HepG2 (cell line): ENCODE measurements around the gene FUT4. TPM values are rescaled to one million over a fixed set of nuclear protein-coding genes. Genes with fewer than 3 reads are reported as not detected.

Experiments used
- ATAC-seq: fragments of 200-7000 bp; cut with Tn5 transposase; 3 replicates; pipeline ENCODE4 v1.9.1; 2020; ENCODE audit warnings: mild to moderate bottlenecking, moderate library complexity
- BruUV-seq: library from RNA; stranded (reverse); fragments of 400-500 nt; replicated peaks from 2 replicates; lab custom pipeline; 2021; lab: Mats Ljungman, UMichigan
- CTCF ChIA-PET: fragments of 300-600 bp; formaldehyde crosslinking; extraction: SDS; loops from one replicate; lab custom pipeline; 2021; ENCODE audit warnings: low total read pairs, inconsistent platforms, low intra/inter-chr PET ratio; lab: Yijun Ruan, JAX
- POLR2A ChIA-PET: fragments of 350-600 bp; sonication (Branson Sonifier 250); formaldehyde crosslinking; loops from one replicate; lab custom pipeline; 2020; ENCODE audit warnings: antibody characterized with exemption, inconsistent platforms; lab: Yijun Ruan, JAX
- DNase-seq: peaks from one replicate; pipeline ENCODE4 v3.0.0-alpha.2; 2015; ENCODE audit warnings: low spot score
- FAIRE-seq: peaks from 3 replicates; lab custom pipeline; 2011; peaks lifted over from hg19 to GRCh38; lab: Jason Lieb, UNC
- H2AFZ ChIP-seq: one replicate; pipeline ENCODE4 v1.6.1; 2011; ENCODE audit warnings: low read length, inconsistent platforms
- H3K27ac ChIP-seq: fragments of 300-600 bp; 3 replicates; pipeline ENCODE4 v1.8.0; 2011; ENCODE audit warnings: mixed run types, mild to moderate bottlenecking, mixed read lengths, low read length, inconsistent platforms; ENCODE audit not compliant: insufficient read depth; ENCODE audit errors: extremely low read length
- H3K27me3 ChIP-seq, 2 experiments: fragments of 200-600 bp in 1 of 2; 2 replicates in 1 of 2; 3 replicates in 1 of 2; pipeline versions ENCODE4 v1.6.0 to v1.8.0; 2011; ENCODE audit warnings: low read length in 2 of 2, mild to moderate bottlenecking in 2 of 2, moderate library complexity in 2 of 2, inconsistent platforms in 1 of 2; ENCODE audit not compliant: insufficient read depth in 2 of 2, control insufficient read depth in 1 of 2
- H3K36me3 ChIP-seq, 2 experiments: fragments of 200-600 bp in 1 of 2; replicated peaks in 1 of 2; 2 replicates in 1 of 2; 3 replicates in 1 of 2; pipeline versions ENCODE4 v1.5.1 to v1.8.0; 2011; ENCODE audit warnings: low read length in 2 of 2, inconsistent platforms in 1 of 2; ENCODE audit not compliant: insufficient read depth in 2 of 2, control insufficient read depth in 1 of 2
- H3K4me1 ChIP-seq: 2 replicates; pipeline ENCODE4 v1.5.1; 2012; ENCODE audit warnings: low read length, inconsistent platforms; ENCODE audit not compliant: insufficient read depth
- H3K4me2 ChIP-seq: 2 replicates; pipeline ENCODE4 v1.6.0; 2011; ENCODE audit warnings: low read depth, low read length, inconsistent platforms
- H3K4me3 ChIP-seq, 3 experiments: fragments of 200-600 bp in 1 of 3; sonication (generic), shearing (Covaris generic) in 1 of 3; replicated peaks in 1 of 3; 2 replicates each; pipeline ENCODE4 v1.5.1; 2011 to 2016; ENCODE audit warnings: low read length in 3 of 3, inconsistent platforms in 2 of 3, low read depth in 2 of 3, mild to moderate bottlenecking in 2 of 3, control low read depth in 1 of 3, mixed read lengths in 1 of 3; ENCODE audit not compliant: insufficient read depth in 1 of 3
- H3K79me2 ChIP-seq: one replicate; pipeline ENCODE4 v1.6.1; 2011; ENCODE audit warnings: low read length, inconsistent platforms; ENCODE audit not compliant: insufficient read depth
- H3K9ac ChIP-seq: 2 replicates; pipeline ENCODE4 v1.6.0; 2011; ENCODE audit warnings: mild to moderate bottlenecking, low read depth, low read length, inconsistent platforms; ENCODE audit not compliant: insufficient read depth
- H3K9me3 ChIP-seq: 2 replicates; pipeline ENCODE4 v1.5.1; 2012; ENCODE audit warnings: mild to moderate bottlenecking, low read length
- H4K20me1 ChIP-seq: 2 replicates; pipeline ENCODE4 v1.6.0; 2011; ENCODE audit warnings: inconsistent platforms, mild to moderate bottlenecking, low read length, moderate library complexity; ENCODE audit not compliant: insufficient read depth
- BRD4 ChIP-seq: sonication (generic); formaldehyde crosslinking; IDR thresholded peaks from 2 replicates; pipeline ENCODE4 v1.4.0; 2020; ENCODE audit warnings: missing genetic modification reagents
- CBX1 ChIP-seq: IDR thresholded peaks from one replicate; pipeline ENCODE4 v1.6.1; 2016; ENCODE audit warnings: antibody characterized with exemption, low read depth
- E2F5 ChIP-seq: sonication (generic); formaldehyde crosslinking; conservative IDR thresholded peaks from 2 replicates; pipeline ENCODE4 v1.4.0; 2020; ENCODE audit warnings: missing genetic modification reagents
- MED8 ChIP-seq: sonication (generic); formaldehyde crosslinking; IDR thresholded peaks from 2 replicates; pipeline ENCODE4 v1.8.1; 2023; ENCODE audit warnings: mild to moderate bottlenecking, missing genetic modification reagents; ENCODE audit not compliant: insufficient replicate concordance
- U2AF2 ChIP-seq: fragments of 200-400 bp; formaldehyde crosslinking; IDR thresholded peaks from 2 replicates; pipeline ENCODE4 v1.6.1; 2017; ENCODE audit warnings: low read depth, mild to moderate bottlenecking, low read length
- ZNF235 ChIP-seq: sonication (generic); formaldehyde crosslinking; IDR thresholded peaks from 2 replicates; pipeline ENCODE4 v1.8.1; 2023; ENCODE audit warnings: mild to moderate bottlenecking, missing genetic modification reagents, borderline replicate concordance
- ZNF512B ChIP-seq: sonication (generic); formaldehyde crosslinking; IDR thresholded peaks from 2 replicates; pipeline ENCODE4 v1.5.1; 2020; ENCODE audit warnings: missing genetic modification reagents, mild to moderate bottlenecking, borderline replicate concordance
- ZNF576 ChIP-seq: sonication (generic); formaldehyde crosslinking; IDR thresholded peaks from 2 replicates; pipeline ENCODE4 v1.4.0; 2020; ENCODE audit warnings: mild to moderate bottlenecking, missing genetic modification reagents
- ZNF605 ChIP-seq: sonication (generic); formaldehyde crosslinking; IDR thresholded peaks from 2 replicates; pipeline ENCODE4 v1.8.0; 2022; ENCODE audit warnings: mild to moderate bottlenecking, missing genetic modification reagents
- ZNF687 ChIP-seq: sonication (generic); formaldehyde crosslinking; IDR thresholded peaks from 2 replicates; pipeline ENCODE4 v1.5.1; 2020; ENCODE audit warnings: mild to moderate bottlenecking, missing genetic modification reagents, moderate library complexity
- ZUFSP ChIP-seq: sonication (generic); formaldehyde crosslinking; IDR thresholded peaks from 2 replicates; pipeline ENCODE4 v1.9.0; 2021; ENCODE audit warnings: missing genetic modification reagents, mild to moderate bottlenecking, borderline replicate concordance
- WGBS: methylation state at CpG from one replicate; pipeline ENCODE4 v1.1.6; 2017; ENCODE audit warnings: low lambda C conversion rate; 5-methylcytosine and 5-hydroxymethylcytosine counted together
- in situ Hi-C: cut with HindIII; loops from 2 replicates; pipeline ENCODE4 v1.10.0; 2017; ENCODE audit warnings: low pct_unique_long_range_greater_than_20kb; ENCODE audit not compliant: extremely low pct_ligation_motif_present
- intact Hi-C: fragments of 100-400 bp; cut with micrococcal nuclease; formaldehyde crosslinking; loops from one replicate; pipeline ENCODE4 v1.10.0; 2022; ENCODE audit not compliant: unreplicated experiment
- polyA plus RNA-seq, 8 experiments: library from polyadenylated mRNA; depleted of rRNA in 3 of 8; stranded (reverse) in 7 of 8; unstranded in 1 of 8; fragments of >200 nt; fragmentation: Illumina TruSeq in 4 of 8; extraction: Trizol in 4 of 8; gene quantifications; 2 replicates each; pipeline versions ENCODE4 v1.2.1 to v1.2.3, GENCODE V29; 2011 to 2016; ENCODE audit warnings: low read depth in 4 of 8, missing spikeins in 1 of 8, mixed read lengths in 1 of 8; ENCODE audit not compliant: insufficient read depth in 1 of 8
- total RNA-seq, 5 experiments: library from RNA; depleted of rRNA; stranded (reverse); fragments of >200 nt; fragmentation: Illumina TruSeq; extraction: Trizol; gene quantifications; 2 replicates each; pipeline ENCODE4 v1.2.3, GENCODE V29; 2016; ENCODE audit warnings: low read depth in 1 of 5

FUT4 gene
- total and polyA plus RNA-seq, 2 of the 13 experiments (the other 11 are each of a cell fraction or from before 2014, with no cell fraction given): 0.28 to 0.60 TPM

- no peak overlapping the region for H3K4me2 ChIP-seq
These were observed 43.3 kb downstream of the FUT4 start for GRCh38 chr11:94586978-94587377.

More at GRCh38 chr11:94586978-94587377, 43.3 kb downstream of the FUT4 start:
- Histone ChIP-seq H3K27ac (no peak overlapping the region), H3K36me3 (no peaks in the 10 kb centered on the region), H3K9me3 (no peaks in the 10 kb centered on the region), H3K79me2 (no peaks in the 10 kb centered on the region), H2AFZ (no peak overlapping the region), H4K20me1 (no peaks in the 10 kb centered on the region), H3K4me1 (no peaks in the 10 kb centered on the region), H3K4me3 (no peak overlapping the region), H3K27me3 (peaks cover 0 to 7% of the 10 kb centered on the region in 2 experiments; a peak in 2 of 5 replicates), H3K9ac (no peak overlapping the region)
- in situ Hi-C loops (no loop called here), intact Hi-C loops (no loop called here)
- no peak for DNase-seq
- 40% methylated on average over 5 of the region's 5 CpGs for whole genome bisulfite sequencing
- ChIA-PET POLR2A (no interaction called here), CTCF (no interaction called here)
- no peak for FAIRE-seq
- ATAC-seq: no peak; the same call in 2 of the 3 replicates
- BruUV-seq: no TSS peak
- TF ChIP-seq CBX1 (no peak), ZNF235 (no peak), ZNF576 (CRISPR knock-in tag) (no peak), U2AF2 (no peak), ZNF687 (CRISPR knock-in tag) (no peak), E2F5 (no peak), ZUFSP (CRISPR knock-in tag) (no peak), BRD4 (CRISPR knock-in tag) (no peak), MED8 (CRISPR knock-in tag) (no peak), ZNF512B (no peak), ZNF605 (CRISPR knock-in tag) (no peak)
